Dendritic cell treated with granulocyte-macrophage colony-stimulating factor and Interleukin-4, amounts not matched to agents 40 ng/mL and 50 ng/mL, for 4 days (primary cell): ENCODE measurements around the gene ARHGEF39.
A peak's percentile ranks its signal among the peaks of the same experiment; 100 is the strongest.
"Not testable (repeated sequence)": the region's sequence is repeated elsewhere in the genome, so short reads cannot be mapped to it uniquely, and the experiment has no call there.

Source experiments
- H3K27ac Mint-ChIP-seq: one replicate; pipeline ENCODE4 v1.8.0; 2022; ENCODE audit warnings: mild to moderate bottlenecking, mixed read lengths
- H3K27me3 Mint-ChIP-seq: one replicate; pipeline ENCODE4 v1.8.0; 2022; ENCODE audit warnings: mild to moderate bottlenecking, mixed read lengths
- H3K36me3 Mint-ChIP-seq: one replicate; pipeline ENCODE4 v1.8.0; 2022; ENCODE audit warnings: low read depth, mixed read lengths
- H3K4me1 Mint-ChIP-seq: one replicate; pipeline ENCODE4 v1.8.0; 2022; ENCODE audit warnings: low read depth, mixed read lengths
- H3K4me3 Mint-ChIP-seq: one replicate; pipeline ENCODE4 v1.8.0; 2022; ENCODE audit warnings: mild to moderate bottlenecking, moderate library complexity, mixed read lengths
- H3K9me3 Mint-ChIP-seq: one replicate; pipeline ENCODE4 v1.8.0; 2022; ENCODE audit warnings: mixed read lengths
- intact Hi-C: fragments of 100-400 bp; cut with micrococcal nuclease; formaldehyde crosslinking; loops from one replicate; pipeline ENCODE4 v1.15.0; 2022

Gene ARHGEF39

DNA sequence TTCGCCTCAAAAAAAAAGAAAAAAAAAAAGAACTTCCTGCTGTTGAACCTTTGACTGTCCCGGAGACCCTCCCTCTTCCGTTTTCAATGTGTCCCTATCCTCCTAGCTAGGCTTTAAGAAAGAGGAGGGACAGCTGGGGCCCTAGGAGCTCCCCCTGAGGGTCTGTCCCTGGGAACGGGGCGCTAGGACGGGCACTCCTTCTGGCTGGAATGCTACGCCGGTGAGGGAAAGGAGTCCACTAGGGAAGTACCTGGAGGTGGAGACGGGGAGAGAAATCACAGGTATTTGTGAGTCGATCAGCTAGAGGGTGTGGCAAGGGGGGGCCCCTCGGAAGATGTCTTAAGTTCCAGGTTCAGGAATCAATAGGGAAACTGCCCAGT, 18.9 kb downstream of the ARHGEF39 start:
- peak overlapping the region; percentile 92 for H3K27ac Mint-ChIP-seq
- H3K4me1 Mint-ChIP-seq, result peaks cover 69% of the 10 kb centered on the region
- H3K36me3 Mint-ChIP-seq, result peaks cover 14% of the 10 kb centered on the region
- intact Hi-C loops, result loop anchor here (1.0 to 10.0 kb wide), 4 partner anchors 42 to 169 kb away; partner anchors contain the start of genes CREB3, HINT2, SPAG8 and TLN1
- no peaks in the 10 kb centered on the region for H3K27me3 Mint-ChIP-seq
- no peaks in the 10 kb centered on the region for H3K9me3 Mint-ChIP-seq
- peak overlapping the region; percentile 81 for H3K4me3 Mint-ChIP-seq

DNA sequence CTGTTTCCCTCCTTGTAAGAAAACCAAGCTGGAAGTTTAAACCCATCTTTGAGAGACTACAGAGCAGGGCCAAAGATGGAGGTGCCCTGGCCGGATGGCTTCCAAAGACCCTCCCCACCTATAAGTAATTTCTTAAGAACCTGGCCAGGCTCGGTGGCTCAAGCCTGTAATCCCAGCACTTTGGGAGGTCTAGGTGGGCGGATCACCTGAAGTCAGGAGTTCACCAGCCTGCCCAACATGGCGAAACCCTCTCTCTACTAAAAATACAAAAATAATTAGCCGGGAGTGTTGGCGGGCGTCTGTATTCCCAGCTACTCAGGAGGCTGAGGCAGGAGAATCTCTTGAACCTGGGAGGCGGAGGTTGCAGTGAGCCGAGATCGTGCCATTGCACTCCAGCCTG, 19.3 kb downstream of the ARHGEF39 start:
- Mint-ChIP-seq H3K36me3 (peaks cover 15% of the 10 kb centered on the region), H3K4me3 (peak overlapping the region; percentile 81), H3K27ac (peak overlapping the region; percentile 92), H3K4me1 (peaks cover 71% of the 10 kb centered on the region)
- intact Hi-C loops, result loop anchor here (1.0 to 10.0 kb wide), 4 partner anchors 41 to 169 kb away; partner anchors contain the start of genes CREB3, HINT2, SPAG8 and TLN1
- H3K9me3 Mint-ChIP-seq, H3K27me3 Mint-ChIP-seq: not testable (repeated sequence)

DNA sequence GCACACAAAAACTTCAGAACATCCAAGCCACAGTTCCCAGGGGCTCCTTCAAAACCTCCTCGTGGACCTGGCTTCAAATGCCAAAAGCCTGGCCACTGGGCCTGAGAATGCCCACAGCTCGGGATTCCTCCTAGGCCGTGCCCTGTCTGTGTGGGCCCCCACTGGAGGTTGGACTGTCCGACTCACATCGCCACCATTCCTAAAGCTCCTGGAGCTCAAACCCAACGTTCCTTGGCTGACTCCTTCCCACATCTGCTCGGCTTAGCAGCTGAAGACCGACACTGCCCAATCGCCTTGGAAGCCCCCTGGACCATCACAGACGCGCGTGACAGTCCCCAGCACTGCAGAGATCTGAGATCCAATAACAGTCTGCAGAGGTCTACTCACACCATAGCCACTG, 21.9 kb downstream of the ARHGEF39 start:
- intact Hi-C loops, result loop anchor here (10.0 kb wide), 1 partner anchor 172 kb away; the partner anchor contains the start of genes HINT2 and SPAG8
- H3K27ac Mint-ChIP-seq, result no peak overlapping the region

DNA sequence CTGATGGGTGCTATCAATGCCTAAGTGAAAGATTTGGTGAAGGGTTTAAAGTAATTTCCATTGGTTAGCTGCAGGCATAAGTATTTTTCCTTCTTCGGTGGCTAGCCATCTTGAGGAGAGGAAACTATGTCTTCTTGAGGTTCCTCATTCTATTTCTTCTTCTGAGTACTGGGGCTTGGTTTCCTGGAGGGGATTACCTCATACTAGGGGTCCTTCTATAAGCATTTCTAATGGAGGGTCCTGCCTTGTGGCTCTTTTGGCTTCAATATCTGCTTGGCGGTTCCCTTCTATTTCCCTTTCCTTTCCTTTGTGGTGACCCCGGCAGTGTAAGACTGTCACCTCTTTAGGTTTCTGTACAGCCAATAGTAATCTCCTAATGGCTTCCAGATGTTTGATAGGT, 23.5 kb downstream of the ARHGEF39 start:
- intact Hi-C loops, result loop anchor here (10.0 kb wide), 1 partner anchor 173 kb away; the partner anchor contains the start of genes HINT2 and SPAG8
- H3K9me3 Mint-ChIP-seq, H3K27me3 Mint-ChIP-seq, H3K4me3 Mint-ChIP-seq: not testable (repeated sequence)
- peaks cover 72% of the 10 kb centered on the region for H3K4me1 Mint-ChIP-seq
- peak overlapping the region; percentile 80 for H3K27ac Mint-ChIP-seq
- H3K36me3 Mint-ChIP-seq, result peaks cover 20% of the 10 kb centered on the region

More for the DNA sequence above, 21.9 kb downstream of the ARHGEF39 start:
- Mint-ChIP-seq H3K27me3 (no peaks in the 10 kb centered on the region), H3K4me1 (peaks cover 67% of the 10 kb centered on the region), H3K36me3 (peaks cover 21% of the 10 kb centered on the region), H3K9me3 (peaks cover 7% of the 10 kb centered on the region), H3K4me3 (no peak overlapping the region)

DNA sequence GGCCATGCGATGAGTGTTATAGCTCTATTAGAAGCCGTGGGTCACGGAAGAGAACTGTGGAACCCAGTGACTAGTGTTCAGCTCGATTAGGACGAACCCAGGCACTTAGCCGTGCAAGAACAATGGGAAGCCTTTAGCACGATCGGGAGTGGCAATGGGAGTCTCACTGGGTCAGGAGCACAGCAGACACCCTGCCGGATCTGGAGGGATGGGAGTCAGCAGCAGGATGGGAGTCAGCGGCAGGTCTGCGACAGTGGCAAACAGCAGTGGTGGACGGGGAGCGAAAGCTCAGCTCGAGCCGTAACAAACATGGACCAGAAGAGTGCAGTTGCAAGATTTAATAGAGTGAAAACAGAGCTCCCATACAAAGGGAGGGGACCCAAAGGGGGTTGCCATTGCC, 24.6 kb downstream of the ARHGEF39 start:
- H3K4me1 Mint-ChIP-seq, result peaks cover 77% of the 10 kb centered on the region
- not testable (repeated sequence) for H3K27me3 Mint-ChIP-seq, H3K4me3 Mint-ChIP-seq, H3K9me3 Mint-ChIP-seq
- H3K27ac Mint-ChIP-seq, result peak overlapping the region; percentile 80
- intact Hi-C loops, result loop anchor here (10.0 kb wide), 1 partner anchor 174 kb away; the partner anchor contains the start of genes HINT2 and SPAG8
- peaks cover 13% of the 10 kb centered on the region for H3K36me3 Mint-ChIP-seq

DNA sequence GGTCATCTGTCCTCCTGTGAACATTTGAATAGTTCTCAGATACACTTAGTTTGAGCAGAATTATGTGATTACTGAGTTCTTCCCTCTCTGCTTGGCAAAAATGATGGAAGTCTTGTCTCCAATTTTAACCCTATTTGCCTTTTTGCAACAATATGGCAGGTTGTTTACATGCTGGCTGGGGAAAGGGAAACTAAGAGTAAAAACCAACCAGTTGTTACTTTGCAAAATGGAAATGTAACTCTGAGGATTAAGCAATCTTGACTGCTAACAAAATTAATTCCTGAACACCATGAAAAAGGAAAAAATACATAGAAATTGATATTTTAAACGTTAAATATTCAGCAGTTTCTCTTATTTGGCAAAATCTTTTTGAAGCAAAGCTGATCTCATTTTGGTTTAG, 25.4 kb downstream of the ARHGEF39 start:
- H3K27me3 Mint-ChIP-seq, result no peaks in the 10 kb centered on the region
- H3K4me3 Mint-ChIP-seq, result no peak overlapping the region
- H3K36me3 Mint-ChIP-seq, result peaks cover 13% of the 10 kb centered on the region
- H3K27ac Mint-ChIP-seq, result no peak overlapping the region
- intact Hi-C loops, result loop anchor here (10.0 kb wide), 1 partner anchor 175 kb away; the partner anchor contains the start of genes HINT2 and SPAG8
- peaks cover 7% of the 10 kb centered on the region for H3K9me3 Mint-ChIP-seq
- H3K4me1 Mint-ChIP-seq, result peaks cover 81% of the 10 kb centered on the region

DNA sequence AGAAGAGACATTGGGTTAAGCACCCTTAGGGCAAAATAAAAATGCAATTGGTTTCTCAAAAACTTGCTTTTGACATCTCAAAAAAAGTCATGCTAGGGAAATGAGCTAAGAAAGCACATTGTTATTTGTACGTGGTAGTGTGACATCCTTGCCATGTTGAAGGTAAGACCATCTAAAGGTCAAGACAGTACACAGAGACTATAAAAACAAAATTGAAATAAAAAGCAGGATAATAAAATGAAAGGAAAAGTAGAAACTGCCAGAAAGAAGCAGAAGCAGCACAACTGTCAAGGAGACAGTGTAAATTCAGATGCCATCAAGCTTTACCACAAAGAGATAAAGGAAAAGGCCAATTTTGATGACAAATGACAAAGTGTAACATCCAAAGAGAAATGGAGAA, 25.8 kb downstream of the ARHGEF39 start:
- Mint-ChIP-seq H3K4me3 (peak overlapping the region; percentile 23), H3K36me3 (peaks cover 13% of the 10 kb centered on the region), H3K4me1 (peaks cover 81% of the 10 kb centered on the region)
- H3K27ac Mint-ChIP-seq, H3K9me3 Mint-ChIP-seq, H3K27me3 Mint-ChIP-seq, intact Hi-C loops: not testable (repeated sequence)

DNA sequence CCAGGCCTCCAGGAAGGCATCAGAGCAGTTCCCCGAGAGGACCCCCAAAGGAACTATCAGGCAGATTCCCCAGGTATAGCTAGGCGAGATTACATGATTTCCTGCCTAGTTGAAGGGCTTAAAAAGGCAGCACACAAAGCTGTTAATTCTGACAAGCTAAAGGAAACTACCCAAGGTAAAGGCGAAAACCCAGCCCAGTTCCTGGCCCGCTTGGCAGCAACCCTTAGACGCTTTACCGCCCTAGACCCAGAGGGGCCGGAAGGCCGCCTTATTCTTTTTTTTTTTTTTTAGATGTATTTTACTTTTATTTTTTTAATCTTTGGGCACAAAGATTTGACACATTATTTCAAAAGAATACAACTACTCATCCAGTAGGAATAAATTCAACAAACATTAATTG, 26.2 kb downstream of the ARHGEF39 start:
- H3K9me3 Mint-ChIP-seq, H3K4me3 Mint-ChIP-seq, H3K27ac Mint-ChIP-seq, H3K27me3 Mint-ChIP-seq, intact Hi-C loops: not testable (repeated sequence)
- H3K36me3 Mint-ChIP-seq, result peaks cover 13% of the 10 kb centered on the region
- peaks cover 86% of the 10 kb centered on the region for H3K4me1 Mint-ChIP-seq

DNA sequence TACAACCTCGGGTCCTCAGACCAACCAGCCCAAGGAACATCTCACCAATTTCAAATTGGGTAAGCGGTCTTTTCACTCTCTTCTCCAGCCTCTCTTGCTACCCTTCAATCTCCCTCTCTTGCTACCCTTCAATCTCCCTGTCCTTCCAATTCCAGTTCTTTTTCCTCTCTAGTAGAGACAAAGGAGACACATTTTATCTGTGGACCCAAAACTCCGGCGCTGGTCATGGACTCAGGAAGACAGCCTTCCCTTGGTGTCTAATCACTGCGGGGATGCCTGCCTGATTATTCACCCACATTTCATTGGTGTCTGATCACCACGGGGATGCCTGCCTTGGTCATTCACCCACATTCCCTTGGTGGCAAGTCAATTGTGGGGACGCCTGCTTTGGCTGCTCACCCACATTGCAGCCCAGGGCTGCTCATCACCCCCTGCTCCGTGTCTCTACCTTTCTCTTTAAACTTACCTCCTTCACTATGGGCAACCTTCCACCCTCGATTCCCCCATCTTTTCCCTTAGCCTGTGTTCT, 27.5 kb downstream of the ARHGEF39 start:
- H3K9me3 Mint-ChIP-seq, H3K27me3 Mint-ChIP-seq, intact Hi-C loops, H3K4me3 Mint-ChIP-seq, H3K36me3 Mint-ChIP-seq: not testable (repeated sequence)
- Mint-ChIP-seq H3K27ac (peak overlapping the region; percentile 86), H3K4me1 (peaks cover 83% of the 10 kb centered on the region)

DNA sequence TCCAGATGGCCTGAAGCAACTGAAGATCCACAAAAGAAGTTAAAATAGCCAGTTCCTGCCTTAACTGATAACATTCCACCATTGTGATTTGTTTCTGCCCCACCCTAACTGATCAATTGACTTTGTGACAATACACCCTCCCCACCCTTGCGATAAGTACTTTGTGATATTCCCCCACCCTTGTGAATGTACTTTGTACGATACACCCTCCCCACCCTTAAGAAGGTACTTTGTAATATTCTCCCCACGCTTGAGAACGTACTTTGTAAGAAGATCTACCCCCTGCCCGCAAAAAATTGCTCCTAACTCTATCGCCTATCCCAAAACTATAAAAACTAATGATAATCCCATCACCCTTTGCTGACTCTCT, 28.1 kb downstream of the ARHGEF39 start:
- H3K4me3 Mint-ChIP-seq, H3K27me3 Mint-ChIP-seq, H3K9me3 Mint-ChIP-seq, H3K36me3 Mint-ChIP-seq, intact Hi-C loops: not testable (repeated sequence)
- H3K4me1 Mint-ChIP-seq, result peaks cover 82% of the 10 kb centered on the region
- H3K27ac Mint-ChIP-seq, result peak overlapping the region; percentile 86

DNA sequence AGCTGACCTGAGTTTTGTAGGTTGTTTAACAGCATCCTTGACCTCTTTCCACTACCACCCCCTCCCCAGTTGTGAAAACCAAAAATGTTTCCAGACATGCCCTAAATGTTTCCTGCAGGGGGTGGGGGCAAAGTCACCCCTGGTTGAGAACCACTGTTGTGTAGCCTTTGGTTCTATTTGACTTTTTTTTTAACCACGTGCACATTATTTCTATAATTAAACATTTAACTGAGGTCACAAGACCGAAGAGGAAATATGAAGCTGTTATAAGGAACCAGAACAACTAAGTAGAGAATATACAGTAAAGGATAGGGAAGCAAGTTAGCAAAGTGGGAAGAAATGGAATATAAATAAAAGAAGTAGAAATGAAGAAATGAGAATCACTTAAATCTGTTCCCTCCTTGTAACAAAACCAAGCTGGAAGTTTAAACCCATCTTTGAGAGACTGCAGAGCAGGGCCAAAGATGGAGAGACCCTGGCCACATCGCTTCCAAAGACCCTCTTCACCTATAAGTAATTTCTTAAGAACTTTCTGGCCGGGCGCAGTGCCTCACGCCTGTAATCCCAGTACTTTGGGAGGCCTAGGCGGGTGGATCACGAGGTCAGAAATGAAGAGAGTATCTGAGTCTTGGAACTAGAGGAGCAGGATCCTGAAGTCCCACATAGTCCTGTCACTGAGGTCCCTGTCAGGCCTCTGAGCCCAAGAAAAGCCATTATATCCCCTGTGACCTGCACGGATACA, 28.7 kb downstream of the ARHGEF39 start:
- peaks cover 77% of the 10 kb centered on the region for H3K4me1 Mint-ChIP-seq
- peaks cover 8% of the 10 kb centered on the region for H3K36me3 Mint-ChIP-seq
- no peaks in the 10 kb centered on the region for H3K27me3 Mint-ChIP-seq
- peak overlapping the region; percentile 86 for H3K27ac Mint-ChIP-seq
- H3K9me3 Mint-ChIP-seq, result peaks cover 7% of the 10 kb centered on the region
- intact Hi-C loops, result no loop called here
- no peak overlapping the region for H3K4me3 Mint-ChIP-seq

DNA sequence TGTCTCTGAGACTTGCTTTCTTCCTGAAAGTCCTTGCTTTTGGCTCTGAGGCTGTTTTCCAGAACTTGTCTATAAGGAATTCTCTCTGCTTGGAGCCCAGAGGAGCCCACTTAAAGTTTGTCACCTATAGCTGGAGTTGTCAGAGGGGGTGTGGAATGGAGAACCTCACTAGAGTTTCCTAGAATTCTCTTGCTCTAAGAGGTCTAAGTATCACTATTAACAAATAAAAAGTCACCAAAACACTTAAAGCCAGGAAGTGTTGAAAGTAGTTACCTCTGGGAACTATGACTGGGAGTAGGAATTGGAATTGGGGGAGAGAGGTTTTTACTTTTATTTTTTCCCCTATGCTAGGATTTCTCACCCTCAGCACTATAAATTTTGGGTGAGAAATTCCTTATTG, 29.3 kb downstream of the ARHGEF39 start:
- intact Hi-C loops, result no loop called here
- H3K4me3 Mint-ChIP-seq, result no peak overlapping the region
- H3K4me1 Mint-ChIP-seq, result peaks cover 71% of the 10 kb centered on the region
- H3K9me3 Mint-ChIP-seq, result peaks cover 7% of the 10 kb centered on the region
- H3K27ac Mint-ChIP-seq, result peak overlapping the region; percentile 86
- no peaks in the 10 kb centered on the region for H3K27me3 Mint-ChIP-seq
- H3K36me3 Mint-ChIP-seq, result peaks cover 7% of the 10 kb centered on the region

DNA sequence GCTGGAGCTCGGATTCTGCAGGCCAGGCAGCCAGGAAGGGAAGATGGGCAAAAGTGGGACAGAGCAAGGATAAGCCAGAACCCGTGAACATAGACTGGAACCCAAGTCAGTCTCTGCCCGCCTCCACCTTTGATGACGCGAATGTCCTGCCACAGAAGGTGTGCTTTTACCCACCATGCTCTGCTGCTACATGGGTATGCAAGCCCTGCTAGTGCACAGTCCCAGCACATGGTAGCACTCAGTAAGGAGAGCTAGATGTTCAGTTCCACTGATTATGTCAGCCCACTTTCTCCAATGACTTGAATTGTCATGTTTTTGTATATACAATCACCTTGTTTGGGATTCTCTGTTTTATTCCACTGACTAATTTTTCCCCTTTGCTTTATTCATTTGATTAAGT, 35.4 kb downstream of the ARHGEF39 start:
- intact Hi-C loops, result no loop called here
- Mint-ChIP-seq H3K27me3 (no peaks in the 10 kb centered on the region), H3K4me3 (no peak overlapping the region), H3K9me3 (no peaks in the 10 kb centered on the region), H3K36me3 (no peaks in the 10 kb centered on the region), H3K27ac (no peak overlapping the region), H3K4me1 (peaks cover 35% of the 10 kb centered on the region)

DNA sequence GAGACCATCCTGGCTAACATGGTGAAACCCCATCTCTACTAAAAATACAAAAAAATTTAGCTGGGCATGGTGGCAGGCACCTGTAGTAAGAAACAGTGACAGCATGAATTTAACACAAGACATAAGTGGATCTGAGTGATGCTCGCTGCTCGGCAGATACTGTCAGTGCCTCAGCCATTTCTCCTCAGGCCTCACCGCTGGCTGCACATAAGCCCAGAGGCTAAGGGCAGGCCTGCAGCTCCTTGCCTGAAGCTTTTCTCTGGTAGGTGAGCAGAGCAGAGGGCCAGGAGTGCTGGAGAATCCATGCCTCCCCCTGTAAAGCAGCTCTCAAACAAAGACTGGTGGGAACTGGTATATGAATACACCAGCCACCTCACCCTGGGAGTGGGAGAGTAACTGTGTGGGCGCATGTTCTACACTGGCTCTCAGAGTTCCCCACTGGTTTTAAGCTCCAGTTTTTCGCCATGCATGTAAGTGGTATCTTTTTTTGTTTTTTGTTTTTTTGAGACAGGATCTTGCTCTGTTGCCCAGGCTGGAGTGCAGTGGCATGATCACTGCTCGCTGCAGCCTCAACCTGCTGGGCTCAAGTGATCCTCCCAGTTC, 36.5 kb downstream of the ARHGEF39 start:
- intact Hi-C loops, result no loop called here
- H3K27ac Mint-ChIP-seq, result no peak overlapping the region
- no peak overlapping the region for H3K4me3 Mint-ChIP-seq
- H3K36me3 Mint-ChIP-seq, result no peaks in the 10 kb centered on the region
- H3K4me1 Mint-ChIP-seq, result peaks cover 23% of the 10 kb centered on the region
- H3K27me3 Mint-ChIP-seq, result no peaks in the 10 kb centered on the region
- no peaks in the 10 kb centered on the region for H3K9me3 Mint-ChIP-seq
